Right kidney (tissue), 1 donor: ENCODE results near the gene SHANK1.

Source experiments
- DNase-seq: peaks from one replicate; pipeline ENCODE4 v3.0.0-alpha.2; 2016

The SHANK1 gene

DNA sequence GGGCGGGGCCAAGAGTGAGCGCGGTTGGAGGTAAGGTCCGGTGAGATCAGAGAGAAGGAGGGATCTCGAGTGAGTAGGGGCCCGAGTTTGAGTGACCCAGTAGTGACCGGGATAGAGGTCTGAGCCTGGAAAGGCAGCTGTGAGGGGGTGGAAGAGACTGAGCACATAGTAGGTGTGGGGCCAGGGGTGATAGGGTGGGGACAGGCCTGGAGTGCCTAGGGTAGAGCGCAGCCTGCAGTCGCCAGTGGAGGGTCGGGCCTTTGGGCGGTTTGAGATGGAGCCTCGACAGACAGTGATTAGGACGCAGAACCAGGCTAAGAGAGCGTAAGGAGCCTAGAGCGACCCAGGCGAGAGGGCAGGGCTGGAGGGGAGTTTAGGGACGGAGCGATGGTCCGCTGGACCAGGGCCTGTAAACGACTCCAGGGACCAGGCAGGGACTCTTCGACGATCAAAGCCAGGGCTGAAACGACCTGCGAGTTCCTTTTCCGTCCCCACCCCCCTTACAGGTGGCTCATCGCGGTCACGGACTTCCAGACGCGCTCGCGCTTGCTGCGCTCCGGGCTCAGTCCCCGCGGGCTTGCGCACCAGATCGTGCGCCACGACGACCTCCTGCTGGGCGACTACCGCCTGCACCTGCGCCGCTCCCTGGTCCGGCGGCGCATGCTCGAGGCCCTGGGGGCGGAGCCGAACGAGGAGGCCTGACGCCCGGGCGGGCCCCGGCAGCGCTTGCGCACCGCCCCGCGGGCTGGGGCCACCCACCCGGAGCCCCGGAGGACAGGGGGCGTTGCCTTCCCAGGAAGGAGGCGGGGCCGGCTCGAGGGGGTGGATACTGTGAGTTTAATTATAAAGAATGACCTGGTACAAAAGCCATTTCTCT, 60.9 kb downstream of the SHANK1 start:
- peak; percentile 90 for DNase-seq

DNA sequence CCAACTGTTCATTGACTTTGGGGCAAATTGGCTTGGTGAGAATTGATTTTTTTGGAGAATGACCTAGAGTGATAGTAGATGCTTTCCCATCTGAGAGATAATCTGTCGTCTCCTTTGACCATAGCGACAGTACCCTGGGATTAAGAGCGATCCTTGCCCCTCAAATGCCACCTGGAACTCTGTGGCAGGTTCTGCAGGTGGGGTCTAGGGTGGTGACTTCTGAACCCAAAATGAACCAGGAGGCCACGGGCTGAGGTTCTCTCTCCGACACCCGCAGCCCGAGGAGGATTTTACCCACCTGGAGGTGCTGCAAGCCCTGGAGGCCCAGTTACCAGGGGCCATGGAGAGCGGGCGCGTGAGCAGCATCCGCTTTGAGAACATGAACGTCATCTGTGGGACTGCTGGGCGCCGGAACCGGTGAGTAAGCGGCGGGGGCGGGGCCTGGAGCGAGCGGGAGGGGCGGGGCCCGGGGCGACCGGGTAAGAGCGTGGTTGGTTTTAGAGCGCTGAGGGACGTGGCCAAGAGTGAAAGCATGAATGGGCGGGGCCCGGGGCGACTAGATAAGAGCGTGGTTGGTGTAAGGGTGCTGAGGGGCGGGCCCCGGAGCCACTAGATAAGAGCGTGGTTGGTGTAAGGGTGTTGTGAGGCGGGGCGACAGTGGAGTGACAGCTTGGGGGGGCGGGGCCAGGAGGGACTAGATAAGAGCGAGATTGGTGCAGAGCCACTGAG, 61.7 kb downstream of the SHANK1 start:
- DNase-seq, result peak; percentile 62

DNA sequence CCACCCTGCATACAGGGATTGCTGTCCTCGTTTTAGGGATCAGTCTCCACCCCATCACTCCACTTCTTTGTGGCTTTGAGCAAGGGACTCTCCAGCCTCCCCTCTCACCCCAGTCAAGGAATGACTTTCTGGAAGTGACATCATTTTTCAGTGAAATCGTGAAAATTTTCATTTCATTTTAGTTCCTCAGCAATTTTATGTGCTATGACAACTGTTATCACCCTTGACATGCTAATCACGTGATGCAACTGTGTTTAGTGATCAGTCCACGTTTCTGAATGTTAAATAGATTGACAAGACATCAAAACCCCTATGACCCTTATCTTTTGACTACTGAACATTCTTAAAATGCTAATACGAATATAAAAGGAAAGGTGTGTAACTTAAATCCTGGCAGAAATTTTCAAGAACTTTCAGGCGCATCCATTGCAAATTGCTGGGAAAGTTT, 62.4 kb downstream of the SHANK1 start:
- DNase-seq, result no peak

DNA sequence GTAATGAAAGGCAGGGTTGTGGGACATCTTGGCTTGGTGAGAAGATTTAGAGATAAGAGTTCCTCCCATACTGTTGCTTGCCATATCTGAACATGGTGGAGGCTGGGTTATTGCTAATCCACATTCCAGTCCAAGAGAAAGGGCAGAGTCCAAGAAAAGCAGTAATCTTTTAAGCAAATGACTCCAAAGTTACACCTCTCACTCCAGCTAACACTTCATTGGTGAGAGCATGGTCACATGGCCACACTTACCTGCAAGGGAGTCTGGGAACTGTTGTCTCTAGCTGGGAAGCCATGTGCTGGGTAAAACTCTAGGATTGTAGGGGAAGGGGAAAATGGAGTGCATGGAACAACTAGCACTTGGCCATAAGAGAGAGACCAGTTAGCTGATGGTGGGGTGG, 64.7 kb downstream of the SHANK1 start:
- DNase-seq, result no peak

DNA sequence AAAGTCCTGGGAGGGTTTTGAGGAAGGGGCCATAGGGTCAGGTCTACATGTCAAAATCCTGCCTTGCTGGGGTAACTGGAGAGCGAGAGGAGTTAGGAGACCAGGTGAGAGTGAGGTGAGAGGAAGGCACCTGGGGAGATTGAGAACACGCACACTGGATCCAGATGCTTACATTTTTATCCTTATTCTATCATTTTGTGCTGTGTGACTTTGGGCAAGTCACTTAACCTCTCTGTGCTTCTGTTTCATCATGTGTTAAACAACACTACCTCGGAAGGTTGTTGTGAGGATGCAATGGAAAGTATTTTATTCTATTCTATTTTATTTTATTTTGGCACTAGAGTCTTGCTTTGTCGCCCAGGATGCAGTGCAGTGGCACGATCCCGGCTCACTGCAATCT, 66.9 kb downstream of the SHANK1 start:
- DNase-seq, result no peak

DNA sequence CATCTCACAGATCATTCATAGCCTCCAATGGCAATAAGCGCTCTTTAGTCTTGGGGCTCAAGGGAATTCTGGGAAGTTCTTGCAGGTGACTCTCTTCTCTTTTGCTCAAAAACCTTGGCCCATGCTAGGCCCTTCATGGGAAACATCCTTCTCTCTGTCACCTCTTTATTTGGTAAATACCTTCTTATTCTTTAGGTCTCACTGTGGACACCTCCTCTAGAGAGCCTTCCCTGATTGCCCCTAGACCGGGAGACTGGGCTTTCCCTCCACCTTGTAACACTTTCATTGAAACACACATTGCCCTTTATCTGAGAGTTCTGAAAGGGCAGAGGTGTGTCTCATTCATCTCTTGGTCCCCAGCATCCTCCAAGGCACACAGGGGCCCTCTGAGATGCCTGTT, 68.4 kb downstream of the SHANK1 start:
- DNase-seq, result no peak

DNA sequence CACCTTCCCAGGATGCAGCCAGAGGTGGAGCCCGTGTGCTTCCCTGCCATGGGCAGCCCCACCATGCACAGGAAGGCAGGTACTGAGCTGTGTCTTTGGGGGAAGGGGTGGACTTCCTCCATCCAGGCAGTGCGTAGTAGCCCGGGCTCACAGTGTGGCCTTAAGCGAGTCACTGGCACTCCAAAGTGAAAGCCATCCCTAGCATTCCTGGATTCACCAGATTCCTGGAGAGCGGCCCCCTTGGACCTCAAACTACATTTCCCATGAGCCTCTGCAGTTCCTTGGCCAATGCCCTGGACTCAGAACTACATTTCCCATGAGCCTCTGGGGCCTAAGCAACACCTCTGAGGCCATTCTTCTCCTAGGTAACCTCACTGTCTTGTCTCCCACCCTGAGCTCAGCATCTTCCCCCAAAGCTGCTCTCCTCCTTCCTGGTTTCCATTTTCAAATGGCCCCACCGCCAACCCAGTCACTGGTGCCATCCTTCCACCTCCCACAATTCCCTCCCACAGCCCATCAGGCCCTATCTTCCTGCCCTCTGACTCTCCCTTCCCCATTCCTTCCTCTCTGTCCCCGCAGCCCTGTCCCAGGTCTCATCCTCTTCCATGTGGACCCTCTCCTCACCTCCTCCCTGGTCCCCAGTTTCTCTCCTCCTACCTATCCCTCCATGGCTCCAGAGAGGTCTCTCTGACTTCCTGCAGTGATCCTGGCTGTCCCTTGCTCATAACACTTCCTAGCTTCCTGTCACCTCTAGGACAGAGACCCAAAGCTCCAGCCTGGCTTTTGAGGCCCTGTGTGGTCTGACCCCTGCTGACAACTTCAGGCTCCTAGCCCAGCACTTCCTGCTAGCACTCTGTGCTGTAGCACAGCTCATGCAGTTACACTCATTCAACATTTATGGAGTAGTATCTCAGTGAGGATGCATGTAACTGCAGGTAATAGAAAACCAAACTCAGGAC, 69.9 kb downstream of the SHANK1 start, which contains the start of gene C19orf81:
Gene C19orf81 (plus strand): TSS at position 13 of the 959 bp plus-strand sequence. CDS start 0 bp downstream, at position 13.
- DNase-seq, result no peak

DNA sequence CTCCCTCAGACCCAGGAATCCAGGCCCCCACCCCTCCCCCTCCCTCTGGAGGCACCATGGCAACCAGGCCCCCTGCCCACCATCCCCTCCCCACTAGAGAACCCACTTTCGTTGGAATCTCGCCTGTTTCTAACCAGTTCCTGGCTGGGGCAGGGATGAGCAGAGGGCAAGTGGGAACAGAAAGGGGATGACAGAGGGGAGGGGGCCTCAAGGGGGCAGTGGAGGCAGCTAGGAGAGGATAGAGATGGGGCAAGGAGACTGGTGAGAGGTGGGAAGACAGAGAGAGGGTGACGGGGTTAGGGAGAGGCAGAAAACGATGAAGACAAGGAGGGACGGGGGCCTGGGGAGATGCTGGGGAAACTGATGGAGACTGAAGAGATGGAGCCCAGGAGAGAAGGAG, 70.9 kb downstream of the SHANK1 start:
- DNase-seq, result no peak

DNA sequence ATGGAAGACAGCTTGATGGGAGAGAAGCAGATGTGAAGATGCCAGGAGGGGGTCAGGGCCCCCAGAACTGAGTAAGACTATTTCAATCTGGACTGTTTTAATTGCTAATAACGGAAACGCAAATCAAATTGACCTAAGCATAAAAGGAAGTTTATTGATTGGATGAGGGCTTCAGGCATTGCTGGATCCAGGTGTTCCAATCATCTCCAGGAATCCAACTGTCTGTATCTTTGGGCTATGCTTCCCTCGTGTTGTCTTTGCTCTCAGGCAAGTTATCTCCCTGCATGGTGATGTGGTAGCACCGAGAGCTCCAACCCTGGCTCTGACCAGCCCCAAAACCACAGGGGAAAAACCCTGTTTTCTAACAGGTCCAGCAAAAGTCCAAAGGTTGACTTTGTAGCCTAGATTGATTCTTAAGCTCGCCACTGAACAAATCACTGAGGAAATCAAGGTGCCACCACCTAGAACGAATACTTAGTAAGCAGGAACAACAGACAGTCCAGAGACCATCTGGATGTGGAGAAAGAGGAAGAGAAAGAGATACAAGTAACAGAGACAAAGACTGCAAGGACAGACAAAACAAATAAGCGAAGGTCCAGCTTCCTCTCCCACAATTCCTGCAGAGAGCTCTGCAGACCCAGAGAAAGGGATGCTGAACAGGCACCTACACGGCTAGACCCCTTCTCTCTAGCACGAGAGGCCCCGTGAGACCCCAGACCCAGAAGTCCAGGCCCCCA, 71.6 kb downstream of the SHANK1 start:
- DNase-seq, result no peak

DNA sequence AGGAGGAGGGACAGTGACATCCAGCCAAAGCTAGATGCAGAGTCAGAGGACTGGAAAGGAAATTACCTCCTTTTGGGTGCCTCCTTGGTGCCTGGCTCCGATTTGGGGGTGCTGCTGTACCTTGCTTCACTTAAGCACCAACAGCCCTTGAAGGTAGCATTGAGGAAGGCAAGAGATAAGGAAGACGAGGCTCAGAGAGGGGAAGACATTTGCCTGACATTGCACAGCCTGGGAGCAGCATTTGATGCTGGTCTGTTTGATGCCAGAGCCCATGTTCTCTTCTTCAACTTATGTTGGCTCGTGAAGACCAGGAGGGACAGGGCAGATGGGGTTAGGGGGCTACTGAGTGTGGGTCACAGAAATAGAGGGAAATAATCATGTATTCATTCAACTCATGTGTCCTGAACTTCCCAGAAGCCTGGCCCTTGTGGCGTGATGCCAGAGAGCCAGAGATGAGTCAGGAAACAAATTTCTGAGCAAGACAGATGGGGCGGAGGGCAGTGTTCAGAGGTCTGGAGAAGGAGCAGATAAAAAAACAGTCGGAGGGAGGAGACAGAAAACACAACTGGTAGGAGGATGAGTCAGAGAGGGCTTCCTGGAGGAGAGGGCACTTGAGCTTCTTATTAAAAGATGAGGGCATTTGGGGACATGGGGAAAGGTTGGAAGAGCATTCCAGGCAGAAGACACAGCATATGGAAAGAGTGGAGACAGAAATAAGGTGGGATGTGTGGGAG, 73.4 kb downstream of the SHANK1 start:
- no peak for DNase-seq

DNA sequence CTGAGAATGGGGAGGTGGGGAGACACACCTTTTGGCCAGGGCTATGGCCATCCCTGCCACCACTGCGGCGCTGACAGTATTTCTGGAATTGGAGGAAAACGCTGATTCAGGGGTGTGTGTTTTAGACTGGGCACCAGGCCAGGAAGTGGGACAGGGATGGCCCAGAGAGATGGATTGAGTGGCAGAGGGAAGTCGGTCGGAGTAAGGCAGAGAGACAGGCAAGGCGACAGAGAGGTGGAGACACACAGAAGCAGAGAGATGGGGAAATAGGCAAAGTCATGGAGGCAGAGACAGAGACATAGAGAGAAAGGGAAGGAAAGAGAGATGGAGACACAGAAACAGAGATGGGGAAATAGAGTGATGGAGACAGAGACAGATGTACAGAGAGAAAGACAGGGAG, 74.5 kb downstream of the SHANK1 start:
- no peak for DNase-seq

DNA sequence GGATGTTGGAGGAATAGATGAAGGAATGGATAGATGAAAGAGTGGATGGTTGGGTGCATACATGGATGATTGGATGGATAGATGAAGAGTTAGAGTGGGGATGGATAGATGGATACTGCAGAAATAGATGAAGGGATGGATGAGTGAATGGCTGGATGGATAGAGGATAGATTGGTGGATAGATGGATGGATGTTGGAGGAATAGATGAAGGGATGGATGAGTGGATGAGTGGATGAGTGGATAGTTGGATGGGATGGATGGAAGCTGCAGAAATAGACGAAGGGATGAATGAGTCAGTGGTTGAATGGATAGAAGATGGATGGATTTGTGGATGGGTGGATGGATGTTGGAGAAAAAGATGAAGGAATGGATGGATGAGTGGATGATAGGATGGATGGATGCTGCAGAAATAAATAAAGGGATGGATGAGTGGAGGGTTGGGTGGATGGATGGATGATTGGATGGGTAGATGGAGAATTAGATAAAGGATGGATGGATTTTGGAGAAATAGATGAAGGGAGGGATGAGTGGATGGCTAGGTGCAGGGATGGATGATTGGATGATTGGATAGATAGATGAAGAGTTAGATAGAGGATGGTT, 75.2 kb downstream of the SHANK1 start:
- no peak for DNase-seq

DNA sequence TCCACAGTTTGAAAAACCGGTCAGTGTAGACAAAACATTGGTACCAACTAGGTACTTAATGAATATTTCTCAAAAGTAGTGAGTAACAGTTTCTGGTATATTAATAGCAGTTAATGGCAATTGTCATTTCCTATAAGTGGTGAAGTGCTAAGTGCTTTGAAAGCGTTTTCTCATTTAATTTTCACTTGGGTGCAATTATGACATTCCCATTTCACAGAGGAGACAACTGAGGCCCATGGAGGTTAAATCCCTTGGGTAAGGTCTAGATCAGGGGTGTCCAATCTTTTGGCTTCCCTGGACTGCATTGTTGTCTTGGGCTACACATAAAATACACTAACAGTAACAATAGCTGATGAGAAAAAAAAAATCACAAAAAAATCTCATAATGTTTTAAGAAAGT, 79.2 kb downstream of the SHANK1 start:
- no peak for DNase-seq

DNA sequence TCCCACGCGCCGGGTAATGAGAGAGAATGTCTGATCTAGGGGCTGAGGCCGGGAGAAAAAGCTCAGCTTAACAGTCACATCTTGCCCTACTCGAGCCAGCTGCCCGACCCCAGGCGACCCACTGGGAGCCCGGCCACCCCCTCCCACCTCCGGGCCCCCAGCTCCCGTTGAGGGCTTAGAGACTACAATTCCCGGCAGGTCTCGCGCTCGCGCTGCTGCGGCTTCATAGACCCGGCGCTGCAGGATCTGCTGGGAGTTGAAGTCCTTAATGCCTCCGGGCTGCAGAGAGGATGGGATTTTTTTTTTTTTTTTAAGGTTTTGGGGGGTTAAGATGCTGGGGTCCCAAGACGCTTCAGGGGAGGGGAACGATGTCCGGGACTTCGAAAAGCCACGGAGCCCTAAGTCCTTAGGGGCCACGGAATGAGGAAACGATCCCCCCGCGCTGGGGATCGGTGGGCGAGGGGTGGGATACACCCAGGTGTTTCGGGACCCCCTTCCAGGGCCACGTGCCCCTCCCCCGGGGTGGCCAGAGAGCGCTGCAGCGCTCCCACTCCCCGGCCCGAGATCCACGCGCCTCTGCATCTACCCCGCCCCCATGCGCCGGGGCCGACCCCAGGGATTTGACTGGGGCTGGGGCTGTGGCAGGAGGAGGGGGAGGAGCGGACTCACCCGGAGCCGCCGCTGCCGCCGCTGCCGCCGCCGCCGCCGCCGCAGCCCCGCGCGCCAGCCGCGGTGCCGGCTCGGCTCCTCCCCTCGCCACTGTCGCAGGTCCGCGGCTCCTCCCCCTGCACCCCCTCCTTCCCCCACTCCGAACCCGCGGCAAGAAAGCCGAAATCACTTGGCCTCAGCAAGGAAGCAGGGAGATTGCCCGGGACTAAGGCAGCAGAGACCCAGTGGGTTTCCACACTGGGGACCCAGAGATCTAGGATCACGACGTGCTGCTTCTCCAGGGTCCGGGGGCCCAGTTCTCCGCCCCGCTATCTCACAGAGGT, 80.2 kb downstream of the SHANK1 start, which contains the start of gene SYT3:
Gene SYT3 (minus strand): TSS at position 761 of the 992 bp plus-strand sequence. CDS start 2,470 bp downstream, outside the sequence.
- peak; percentile 73 for DNase-seq

DNA sequence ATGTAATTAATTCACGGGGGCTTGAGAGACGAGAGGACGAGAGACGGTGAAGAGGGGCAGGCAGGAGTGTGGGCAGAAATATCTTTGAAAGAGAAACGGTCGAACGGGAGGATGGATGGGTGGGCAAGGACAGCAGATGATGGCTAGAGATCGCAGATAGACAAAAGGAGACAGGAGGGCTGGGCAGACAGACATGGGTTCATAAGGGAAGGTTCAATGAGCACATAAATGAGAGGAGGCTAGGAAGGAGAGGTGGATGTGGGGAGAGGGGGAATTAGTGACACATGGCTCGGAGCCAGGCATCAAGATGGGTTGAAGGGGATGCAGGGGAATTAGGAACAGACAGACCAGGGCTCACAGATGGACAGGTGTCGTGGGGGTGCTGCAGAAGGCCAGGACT, 81.0 kb downstream of the SHANK1 start:
- no peak for DNase-seq

DNA sequence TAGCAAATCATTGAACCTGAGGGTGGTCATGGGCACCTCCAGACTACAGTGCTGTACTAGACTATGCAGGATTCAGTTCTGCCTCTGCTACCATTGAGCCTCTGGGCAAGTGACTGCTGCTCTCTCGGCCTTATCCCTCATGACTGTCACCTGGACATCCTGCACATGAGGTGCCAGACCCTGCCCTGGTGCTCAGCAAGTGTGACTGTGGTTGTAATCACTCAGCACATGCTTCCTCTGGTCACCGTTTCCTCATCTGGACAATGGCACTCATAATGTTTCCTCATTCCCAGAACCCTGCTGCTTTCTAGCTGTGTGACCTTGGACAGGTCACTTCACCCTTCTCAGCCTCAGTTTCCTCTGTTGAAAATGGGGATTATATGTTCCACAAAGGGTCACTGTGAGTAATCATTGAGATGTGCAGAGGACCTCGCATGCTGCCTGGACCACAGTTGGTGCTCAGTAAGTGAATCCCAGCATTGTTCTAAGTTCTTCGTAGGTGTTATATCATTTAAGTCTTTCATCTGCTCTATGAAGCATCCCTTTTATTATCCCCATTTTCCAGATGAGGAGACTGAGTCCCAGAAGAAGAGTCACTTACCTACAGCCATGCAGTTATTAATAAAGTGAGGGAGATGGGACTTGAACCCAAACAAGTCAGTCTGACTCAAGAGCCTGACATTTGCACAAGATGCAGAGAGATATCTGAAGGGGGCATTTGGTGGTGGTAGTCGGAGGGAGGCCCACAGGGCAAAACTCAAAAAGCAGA, 83.1 kb downstream of the SHANK1 start:
- DNase-seq, result no peak

DNA sequence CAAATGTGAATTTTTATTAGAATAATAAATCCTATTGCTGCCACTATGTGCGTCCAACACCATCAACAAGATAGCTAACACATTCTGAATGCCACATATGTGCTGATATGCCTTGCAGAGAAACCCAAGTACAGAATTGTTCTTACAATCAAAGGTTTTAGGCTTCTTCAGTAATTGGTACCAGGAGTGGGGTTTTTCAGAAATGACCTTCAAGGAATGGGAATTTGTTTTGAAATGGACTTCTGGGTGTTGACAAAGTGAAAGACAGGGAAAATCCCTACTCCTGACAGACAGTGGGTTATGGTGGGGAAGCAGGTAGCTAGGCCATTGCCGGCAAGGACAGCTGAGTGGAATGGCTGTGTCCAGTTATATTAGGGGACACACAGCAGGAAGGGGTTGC, 85.6 kb downstream of the SHANK1 start:
- DNase-seq, result no peak

DNA sequence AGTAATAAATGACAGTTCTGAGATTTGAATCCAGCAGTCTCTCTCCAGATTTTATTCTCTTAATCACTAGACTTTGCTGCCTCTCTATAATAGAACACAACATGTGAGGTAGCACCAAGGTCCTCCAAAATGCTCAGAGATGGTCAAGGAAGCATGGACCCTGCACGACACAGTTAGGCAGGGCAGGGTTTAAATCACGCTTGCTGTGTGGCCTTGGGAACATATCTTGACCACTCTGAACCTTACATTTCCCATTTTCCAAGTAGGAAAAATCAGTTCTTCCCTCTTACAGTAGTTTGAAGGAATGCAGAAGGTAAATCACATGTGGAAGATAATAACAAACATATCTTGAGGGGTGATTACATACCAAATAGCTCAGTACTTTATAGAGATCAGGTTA, 86.2 kb downstream of the SHANK1 start:
- DNase-seq, result no peak
